ENCODE results near the gene FARSB. TPM values are rescaled to one million over a fixed set of nuclear protein-coding genes. Genes with fewer than 3 reads are reported as not detected.

Gene FARSB
- total RNA-seq, 1 experiment from 2014 or later: 36.7 TPM

DNA sequence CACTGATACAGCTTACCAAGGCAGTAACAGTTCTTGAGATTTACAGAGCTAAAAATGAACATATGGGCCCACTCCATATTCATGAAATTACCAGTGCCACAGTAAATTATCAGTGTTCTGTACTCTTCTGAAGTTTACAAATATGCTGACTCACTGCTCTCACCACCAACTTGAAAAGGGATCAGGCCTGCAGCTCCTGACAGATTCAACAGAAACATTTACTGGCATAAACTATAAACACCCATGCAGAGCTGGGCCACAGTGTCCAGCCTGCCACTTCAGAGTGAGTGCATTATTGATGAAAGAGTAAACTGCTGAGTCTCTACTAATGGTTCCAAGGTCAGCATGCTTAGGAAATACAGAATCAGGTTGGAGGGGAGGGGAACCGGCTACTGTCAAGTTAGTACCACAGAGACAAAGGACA lies 83.1 kb downstream of the FARSB start:
- H3K4me1 ChIP-seq (ENCODE audit: low read length): no peaks in the 10 kb centered on the region
- no peak overlapping the region for H3K4me2 ChIP-seq (ENCODE audit: low read depth, low read length, poor library complexity, severe bottlenecking)
- no peaks in the 10 kb centered on the region for H3K9me2 ChIP-seq (replicated peaks; ENCODE audit: insufficient read depth, low read length)
- DNase-seq: no peak
- peaks cover 41% of the 10 kb centered on the region for H3K79me2 ChIP-seq (ENCODE audit: low read length)
- H3K27ac ChIP-seq (ENCODE audit: low read length): no peak overlapping the region
- H3K36me3 ChIP-seq (ENCODE audit: insufficient read depth, low read length): peaks cover 23% of the 10 kb centered on the region
- H3K27me3 ChIP-seq (ENCODE audit: low read length): no peaks in the 10 kb centered on the region
- no peaks in the 10 kb centered on the region for H4K20me1 ChIP-seq (ENCODE audit: insufficient read depth, low read depth, low read length)
- no peaks in the 10 kb centered on the region for H3K9me3 ChIP-seq (ENCODE audit: low read length)
- no peak overlapping the region for H2AFZ ChIP-seq (ENCODE audit: low read length)
- no peak overlapping the region for H3K9ac ChIP-seq (ENCODE audit: low read length)
- no peak overlapping the region for H3K4me3 ChIP-seq (ENCODE audit: low read length)

GRCh38 chr2:222572264-222572721 lies 83.6 kb downstream of the FARSB start:
- Histone ChIP-seq H3K27ac (ENCODE audit: low read length) (no peak overlapping the region), H3K9me3 (ENCODE audit: low read length) (no peaks in the 10 kb centered on the region), H3K9me2 (replicated peaks; ENCODE audit: insufficient read depth, low read length) (no peaks in the 10 kb centered on the region), H3K9ac (ENCODE audit: low read length) (no peak overlapping the region), H3K36me3 (ENCODE audit: insufficient read depth, low read length) (peaks cover 26% of the 10 kb centered on the region), H3K4me2 (ENCODE audit: low read depth, low read length, poor library complexity, severe bottlenecking) (no peak overlapping the region), H3K4me3 (ENCODE audit: low read length) (no peak overlapping the region), H4K20me1 (ENCODE audit: insufficient read depth, low read depth, low read length) (no peaks in the 10 kb centered on the region), H3K4me1 (ENCODE audit: low read length) (no peaks in the 10 kb centered on the region), H3K79me2 (ENCODE audit: low read length) (peaks cover 36% of the 10 kb centered on the region), H3K27me3 (ENCODE audit: low read length) (no peaks in the 10 kb centered on the region), H2AFZ (ENCODE audit: low read length) (no peak overlapping the region)
- no peak for DNase-seq

DNA sequence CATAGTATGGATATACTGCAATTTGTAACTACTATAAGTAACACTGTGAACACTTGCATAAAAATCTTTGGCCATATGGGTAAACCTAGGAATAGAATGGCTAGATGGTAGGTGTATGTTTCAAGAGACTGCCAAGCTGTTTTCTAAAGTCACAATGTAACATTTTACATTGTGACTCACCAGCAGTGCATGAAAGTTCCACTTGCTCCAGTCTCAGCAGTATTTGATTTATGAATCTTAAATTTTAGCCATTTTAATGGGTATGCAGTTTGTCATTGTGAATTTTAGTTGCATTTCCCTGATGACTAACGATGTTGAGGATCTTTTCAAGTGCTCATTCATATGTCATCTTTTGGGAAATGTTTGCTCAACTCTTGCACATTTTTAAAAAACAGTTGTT lies 86.1 kb downstream of the FARSB start:
- Histone ChIP-seq H2AFZ (ENCODE audit: low read length) (no peak overlapping the region), H3K36me3 (ENCODE audit: insufficient read depth, low read length) (peaks cover 26% of the 10 kb centered on the region), H3K79me2 (ENCODE audit: low read length) (peaks cover 13% of the 10 kb centered on the region), H3K27ac (ENCODE audit: low read length) (no peak overlapping the region), H3K9ac (ENCODE audit: low read length) (no peak overlapping the region), H3K9me2 (replicated peaks; ENCODE audit: insufficient read depth, low read length) (no peaks in the 10 kb centered on the region), H4K20me1 (ENCODE audit: insufficient read depth, low read depth, low read length) (no peaks in the 10 kb centered on the region), H3K4me1 (ENCODE audit: low read length) (no peaks in the 10 kb centered on the region), H3K9me3 (ENCODE audit: low read length) (no peaks in the 10 kb centered on the region), H3K27me3 (ENCODE audit: low read length) (no peaks in the 10 kb centered on the region), H3K4me2 (ENCODE audit: low read depth, low read length, poor library complexity, severe bottlenecking) (no peak overlapping the region), H3K4me3 (ENCODE audit: low read length) (no peak overlapping the region)
- no peak for DNase-seq

DNA sequence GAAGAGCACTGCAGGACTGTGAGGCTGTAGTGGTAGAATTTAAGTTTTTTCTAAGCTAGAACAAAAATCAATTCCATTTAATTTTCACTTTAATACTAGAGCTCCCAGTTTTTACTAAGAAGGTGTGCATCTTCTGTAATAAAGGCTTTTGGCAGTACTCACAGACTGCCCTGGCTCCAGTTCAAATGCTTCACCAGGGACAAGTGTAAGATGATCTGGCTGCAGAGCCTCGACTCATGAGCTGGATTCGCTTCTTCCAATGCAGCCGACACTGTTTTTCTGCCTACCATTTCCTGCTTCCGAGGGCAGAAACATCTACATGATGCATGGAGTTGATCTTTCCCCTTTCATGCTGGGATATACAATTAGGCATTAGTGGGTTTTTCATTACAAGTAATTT lies 87.0 kb downstream of the FARSB start:
- Histone ChIP-seq H3K9me3 (ENCODE audit: low read length) (no peaks in the 10 kb centered on the region), H3K9ac (ENCODE audit: low read length) (no peak overlapping the region), H3K36me3 (ENCODE audit: insufficient read depth, low read length) (peaks cover 26% of the 10 kb centered on the region), H3K4me2 (ENCODE audit: low read depth, low read length, poor library complexity, severe bottlenecking) (no peak overlapping the region), H4K20me1 (ENCODE audit: insufficient read depth, low read depth, low read length) (no peaks in the 10 kb centered on the region), H3K79me2 (ENCODE audit: low read length) (peaks cover 5% of the 10 kb centered on the region), H3K4me1 (ENCODE audit: low read length) (no peaks in the 10 kb centered on the region), H3K4me3 (ENCODE audit: low read length) (no peak overlapping the region), H3K9me2 (replicated peaks; ENCODE audit: insufficient read depth, low read length) (no peaks in the 10 kb centered on the region), H3K27me3 (ENCODE audit: low read length) (no peaks in the 10 kb centered on the region), H2AFZ (ENCODE audit: low read length) (no peak overlapping the region), H3K27ac (ENCODE audit: low read length) (no peak overlapping the region)
- DNase-seq: no peak

DNA sequence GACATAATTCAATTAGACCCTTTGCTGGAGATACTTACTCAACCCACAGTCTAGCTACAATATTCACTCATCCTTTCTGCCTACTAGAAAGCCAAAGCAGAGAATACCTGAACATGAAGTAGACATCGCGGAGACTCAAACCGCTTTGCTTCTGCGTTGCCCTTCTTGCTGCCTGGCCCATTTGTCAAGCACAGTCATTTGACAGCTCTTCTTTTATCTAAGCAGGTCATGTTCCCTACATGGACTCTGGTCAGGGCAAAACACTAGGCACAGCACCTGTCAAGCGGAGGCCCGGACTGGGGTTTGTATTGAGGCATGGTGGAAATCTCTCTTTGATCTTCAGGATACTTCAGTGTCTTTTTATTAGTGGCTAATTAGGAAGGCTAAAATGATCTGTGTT lies 89.7 kb downstream of the FARSB start:
- Histone ChIP-seq H3K9ac (ENCODE audit: low read length) (no peak overlapping the region), H3K4me1 (ENCODE audit: low read length) (no peaks in the 10 kb centered on the region), H3K9me3 (ENCODE audit: low read length) (no peaks in the 10 kb centered on the region), H3K27ac (ENCODE audit: low read length) (no peak overlapping the region), H3K79me2 (ENCODE audit: low read length) (no peaks in the 10 kb centered on the region), H3K4me2 (ENCODE audit: low read depth, low read length, poor library complexity, severe bottlenecking) (no peak overlapping the region), H3K27me3 (ENCODE audit: low read length) (no peaks in the 10 kb centered on the region), H3K9me2 (replicated peaks; ENCODE audit: insufficient read depth, low read length) (no peaks in the 10 kb centered on the region), H3K36me3 (ENCODE audit: insufficient read depth, low read length) (peaks cover 21% of the 10 kb centered on the region; the same call in 1 of the 2 replicates), H4K20me1 (ENCODE audit: insufficient read depth, low read depth, low read length) (no peaks in the 10 kb centered on the region), H2AFZ (ENCODE audit: low read length) (no peak overlapping the region), H3K4me3 (ENCODE audit: low read length) (no peak overlapping the region)
- DNase-seq: no peak

DNA sequence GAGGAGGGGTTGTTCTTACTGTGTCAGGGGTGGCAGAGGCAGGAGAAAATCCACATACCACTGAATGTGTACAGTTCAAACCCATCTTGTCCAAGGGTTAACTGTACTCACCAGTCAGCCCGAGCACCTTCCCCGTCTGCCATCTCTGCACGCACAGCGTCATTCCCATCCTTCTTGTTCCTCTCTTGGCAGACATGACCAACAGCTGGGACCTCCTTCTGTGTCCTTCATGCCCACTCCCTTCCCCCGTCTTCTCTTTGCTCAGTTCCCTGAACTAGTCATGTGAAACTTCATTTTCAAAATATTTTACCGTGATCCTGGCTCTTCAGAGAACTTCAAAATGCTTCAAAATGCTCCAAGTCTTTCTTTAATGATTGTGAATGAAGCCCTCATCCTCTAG lies 92.0 kb downstream of the FARSB start:
- no peak overlapping the region for H3K27ac ChIP-seq (ENCODE audit: low read length)
- no peaks in the 10 kb centered on the region for H3K4me1 ChIP-seq (ENCODE audit: low read length)
- no peak overlapping the region for H3K9ac ChIP-seq (ENCODE audit: low read length)
- H3K36me3 ChIP-seq (ENCODE audit: insufficient read depth, low read length): peaks cover 10% of the 10 kb centered on the region; the same call in 1 of the 2 replicates
- H4K20me1 ChIP-seq (ENCODE audit: insufficient read depth, low read depth, low read length): no peaks in the 10 kb centered on the region
- H3K4me2 ChIP-seq (ENCODE audit: low read depth, low read length, poor library complexity, severe bottlenecking): no peak overlapping the region
- no peaks in the 10 kb centered on the region for H3K79me2 ChIP-seq (ENCODE audit: low read length)
- no peaks in the 10 kb centered on the region for H3K27me3 ChIP-seq (ENCODE audit: low read length)
- H2AFZ ChIP-seq (ENCODE audit: low read length): no peak overlapping the region
- no peaks in the 10 kb centered on the region for H3K9me3 ChIP-seq (ENCODE audit: low read length)
- H3K4me3 ChIP-seq (ENCODE audit: low read length): no peak overlapping the region
- H3K9me2 ChIP-seq (replicated peaks; ENCODE audit: insufficient read depth, low read length): no peaks in the 10 kb centered on the region
- DNase-seq: no peak

- Histone ChIP-seq H3K27ac (ENCODE audit: low read length) (no peak overlapping the region), H3K79me2 (ENCODE audit: low read length) (no peaks in the 10 kb centered on the region), H3K9ac (ENCODE audit: low read length) (no peak overlapping the region), H2AFZ (ENCODE audit: low read length) (no peak overlapping the region), H3K4me3 (ENCODE audit: low read length) (no peak overlapping the region), H3K36me3 (ENCODE audit: insufficient read depth, low read length) (peaks cover 7% of the 10 kb centered on the region; the same call in 1 of the 2 replicates), H3K4me1 (ENCODE audit: low read length) (no peaks in the 10 kb centered on the region), H3K27me3 (ENCODE audit: low read length) (no peaks in the 10 kb centered on the region), H3K9me3 (ENCODE audit: low read length) (no peaks in the 10 kb centered on the region), H3K9me2 (replicated peaks; ENCODE audit: insufficient read depth, low read length) (no peaks in the 10 kb centered on the region), H4K20me1 (ENCODE audit: insufficient read depth, low read depth, low read length) (no peaks in the 10 kb centered on the region), H3K4me2 (ENCODE audit: low read depth, low read length, poor library complexity, severe bottlenecking) (no peak overlapping the region)
- DNase-seq: no peak
These were observed 92.7 kb downstream of the FARSB start for GRCh38 chr2:222563106-222563718.

DNA sequence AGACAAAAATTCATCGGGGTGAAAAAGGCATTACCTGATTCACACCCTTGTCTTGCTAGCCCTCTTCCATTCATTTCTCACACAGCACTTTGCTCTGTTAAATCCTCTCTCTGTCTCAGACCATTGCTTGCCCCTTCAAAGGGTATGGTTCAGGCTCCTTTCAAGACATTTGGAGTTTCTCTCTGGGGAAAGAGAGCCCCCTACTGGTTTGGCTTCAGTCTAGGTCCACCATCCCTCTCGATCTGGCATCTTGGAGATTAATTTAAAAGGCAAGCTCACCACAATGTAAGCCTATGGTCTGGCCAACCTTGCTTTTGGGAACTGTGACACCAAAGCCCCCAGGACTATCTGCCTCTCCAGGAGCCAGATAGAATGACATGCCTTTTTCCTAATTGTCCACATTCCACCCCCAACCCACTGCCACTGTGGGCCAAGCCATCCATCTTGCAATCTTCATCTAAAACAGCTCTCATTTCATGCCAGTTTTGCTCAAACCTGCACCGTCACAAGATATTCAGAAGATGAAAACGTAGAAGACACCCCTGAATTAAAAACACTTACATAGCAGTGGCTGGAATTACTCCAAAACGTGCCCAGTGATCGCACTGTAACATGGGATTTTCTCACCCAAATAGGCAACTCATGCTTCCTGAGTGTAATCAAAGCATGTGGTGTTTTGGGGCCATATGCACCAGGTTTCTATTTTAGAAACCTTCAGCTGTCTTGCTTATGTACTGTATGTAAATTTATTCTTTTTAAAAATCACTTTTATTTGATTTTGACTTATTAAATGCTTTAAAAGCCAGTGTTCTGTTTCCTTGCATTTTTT lies 93.9 kb downstream of the FARSB start:
- no peaks in the 10 kb centered on the region for H3K36me3 ChIP-seq (ENCODE audit: insufficient read depth, low read length)
- no peaks in the 10 kb centered on the region for H3K79me2 ChIP-seq (ENCODE audit: low read length)
- H3K4me1 ChIP-seq (ENCODE audit: low read length): no peaks in the 10 kb centered on the region
- H3K4me3 ChIP-seq (ENCODE audit: low read length): no peak overlapping the region
- no peaks in the 10 kb centered on the region for H3K9me3 ChIP-seq (ENCODE audit: low read length)
- H3K9me2 ChIP-seq (replicated peaks; ENCODE audit: insufficient read depth, low read length): no peaks in the 10 kb centered on the region
- DNase-seq: peak; percentile 84
- no peak overlapping the region for H2AFZ ChIP-seq (ENCODE audit: low read length)
- no peaks in the 10 kb centered on the region for H4K20me1 ChIP-seq (ENCODE audit: insufficient read depth, low read depth, low read length)
- H3K27ac ChIP-seq (ENCODE audit: low read length): no peak overlapping the region
- no peaks in the 10 kb centered on the region for H3K27me3 ChIP-seq (ENCODE audit: low read length)
- no peak overlapping the region for H3K9ac ChIP-seq (ENCODE audit: low read length)
- H3K4me2 ChIP-seq (ENCODE audit: low read depth, low read length, poor library complexity, severe bottlenecking): no peak overlapping the region
